ENCODE data around the gene PDCD4.

PDCD4 gene

DNA sequence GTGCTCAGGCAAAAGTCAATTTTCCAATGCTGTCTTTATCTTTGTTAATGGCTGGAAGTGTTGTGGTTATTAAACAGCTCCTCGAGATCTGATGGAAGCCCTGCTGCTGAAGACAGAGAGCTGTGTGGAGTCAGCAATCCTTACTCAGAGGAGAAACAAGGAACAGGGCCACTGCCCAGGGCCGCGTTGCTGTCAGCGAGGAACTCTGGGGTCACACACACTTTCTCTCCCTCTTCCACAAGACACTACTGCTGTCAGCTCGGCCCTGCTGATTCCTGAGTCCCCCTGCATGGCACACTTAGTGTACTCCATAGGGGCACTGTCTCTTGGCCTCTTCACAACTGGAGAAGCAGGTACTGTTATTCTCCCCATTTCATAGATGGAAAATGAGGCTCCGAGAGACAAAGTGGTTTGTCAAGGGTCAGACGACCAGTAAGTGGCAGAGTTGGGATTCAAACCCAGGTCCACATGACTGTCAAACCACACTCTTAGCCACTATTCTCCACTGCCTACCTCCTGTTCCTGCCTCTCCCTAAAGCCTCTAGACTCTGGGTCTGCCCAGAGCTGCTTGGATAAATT is 29.3 kb upstream of the PDCD4 start:
- no peak for DNase-seq

DNA sequence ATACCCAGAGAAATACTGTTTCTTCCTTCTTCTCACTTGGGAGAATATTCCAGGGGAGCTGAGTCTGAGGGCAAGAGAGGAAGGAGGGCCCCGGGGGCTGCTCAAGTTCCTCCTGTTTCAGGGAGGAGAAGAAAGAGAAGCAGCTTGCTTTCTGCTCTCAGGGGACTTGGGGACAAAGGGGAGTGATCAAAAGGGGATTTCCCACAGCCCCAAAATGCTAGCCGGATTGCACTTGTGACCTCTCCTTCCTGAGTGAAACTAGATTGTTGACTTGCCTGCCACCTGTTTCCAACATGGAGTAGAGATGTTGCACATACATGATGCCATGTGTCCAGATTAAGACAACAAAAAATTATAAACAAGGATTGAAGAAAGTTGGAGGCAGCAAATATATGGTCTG is 28.7 kb upstream of the PDCD4 start:
- peak; percentile 58 for DNase-seq

GRCh38 chr10:110843796-110844616 is 27.7 kb upstream of the PDCD4 start:
- no peak for DNase-seq

GRCh38 chr10:110844617-110844881 is 27.2 kb upstream of the PDCD4 start:
- no peak for DNase-seq

- no peak for DNase-seq
These were observed 26.5 kb upstream of the PDCD4 start for GRCh38 chr10:110845192-110845755.

- DNase-seq = no peak
These were observed 25.7 kb upstream of the PDCD4 start for GRCh38 chr10:110845756-110846620.

DNA sequence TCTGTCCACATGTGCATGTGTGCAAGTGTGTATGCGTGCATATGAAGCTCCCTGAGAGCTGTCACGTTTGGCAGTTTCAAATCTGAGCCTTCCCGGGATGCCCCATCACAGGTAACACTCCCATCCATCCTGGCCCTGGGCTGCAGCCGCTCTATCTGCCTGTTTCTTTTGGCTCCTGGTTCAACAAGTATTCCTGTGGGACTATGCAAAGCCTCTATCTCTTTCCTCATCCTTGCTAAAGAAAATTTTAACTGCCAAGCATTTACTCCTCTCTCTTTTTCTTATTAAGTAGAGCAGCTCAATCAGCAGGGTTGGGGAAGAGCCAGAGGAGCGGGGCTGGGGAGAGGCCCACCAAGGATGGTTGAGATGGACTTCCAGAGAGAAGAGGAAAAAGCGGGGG is 24.4 kb upstream of the PDCD4 start:
- DNase-seq = no peak

DNA sequence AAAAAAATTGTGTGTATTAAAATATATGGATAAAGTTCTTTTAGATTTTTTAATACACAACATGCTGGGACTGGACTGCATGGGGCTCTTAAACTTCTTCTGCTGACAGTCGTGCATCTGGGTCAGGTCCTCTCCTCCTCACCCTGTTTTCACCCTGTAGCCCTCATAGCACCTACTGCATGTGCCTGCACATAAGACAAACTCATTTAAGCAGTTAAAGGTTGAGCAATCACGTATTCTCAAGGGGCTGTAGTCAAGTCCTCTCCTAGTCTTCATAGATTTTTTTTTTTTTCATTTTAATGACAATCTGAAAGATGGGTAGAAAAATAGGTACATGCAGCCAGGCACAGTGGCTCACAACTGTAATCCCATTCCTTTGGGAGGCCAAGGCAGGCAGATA is 23.6 kb upstream of the PDCD4 start:
- no peak for DNase-seq

DNA sequence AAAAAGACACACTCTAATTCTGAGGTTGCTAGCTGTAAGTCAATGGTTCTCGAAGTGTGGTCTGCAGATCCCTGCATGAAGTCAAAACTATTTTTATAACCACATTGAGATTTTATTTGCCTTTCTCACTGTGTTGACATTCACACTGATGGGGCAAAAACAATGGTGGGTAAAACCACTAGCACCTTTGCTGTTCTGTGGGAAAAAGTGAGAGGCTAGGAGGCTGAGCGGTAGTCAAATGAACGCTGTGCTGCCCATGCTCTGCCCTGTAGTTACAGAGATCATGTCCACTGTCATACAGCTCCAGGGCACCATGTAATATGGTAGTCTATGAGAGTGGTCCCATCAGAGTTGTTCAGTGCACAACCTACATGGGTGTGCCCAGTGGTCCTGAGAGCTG is 21.6 kb upstream of the PDCD4 start:
- DNase-seq = no peak

GRCh38 chr10:110851020-110851612 is 20.6 kb upstream of the PDCD4 start:
- DNase-seq = no peak

DNA sequence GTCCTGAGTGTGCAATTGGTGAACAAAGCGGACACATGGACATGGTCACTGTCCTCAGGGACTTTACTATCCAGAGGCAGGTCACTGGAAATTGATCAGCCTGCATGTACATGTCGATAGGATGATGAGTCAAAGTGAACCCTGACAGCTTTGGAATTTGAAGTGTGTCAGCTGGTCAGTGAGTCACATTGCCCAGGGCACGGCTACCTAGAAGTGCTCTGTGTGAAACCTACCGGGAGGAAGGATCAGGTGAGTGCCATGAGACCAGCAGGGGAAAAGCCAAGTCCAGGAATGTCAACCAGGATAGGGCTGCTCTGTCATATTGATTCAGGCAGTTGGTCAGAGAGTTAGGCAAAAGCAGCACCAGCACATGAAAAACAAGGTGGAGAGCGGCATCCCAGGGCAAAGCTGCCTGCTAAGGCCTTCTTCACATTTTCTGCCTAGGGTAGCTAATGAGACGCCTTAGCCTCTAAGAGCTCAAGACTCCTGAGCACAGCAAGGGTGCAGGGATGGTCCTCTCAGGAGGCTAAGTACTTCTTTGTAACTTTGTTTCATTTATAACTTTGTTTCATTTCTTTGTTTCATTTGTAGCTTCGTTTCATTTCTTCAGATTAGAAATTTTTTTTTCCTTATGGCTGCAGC is 19.4 kb upstream of the PDCD4 start:
- DNase-seq = no peak

DNA sequence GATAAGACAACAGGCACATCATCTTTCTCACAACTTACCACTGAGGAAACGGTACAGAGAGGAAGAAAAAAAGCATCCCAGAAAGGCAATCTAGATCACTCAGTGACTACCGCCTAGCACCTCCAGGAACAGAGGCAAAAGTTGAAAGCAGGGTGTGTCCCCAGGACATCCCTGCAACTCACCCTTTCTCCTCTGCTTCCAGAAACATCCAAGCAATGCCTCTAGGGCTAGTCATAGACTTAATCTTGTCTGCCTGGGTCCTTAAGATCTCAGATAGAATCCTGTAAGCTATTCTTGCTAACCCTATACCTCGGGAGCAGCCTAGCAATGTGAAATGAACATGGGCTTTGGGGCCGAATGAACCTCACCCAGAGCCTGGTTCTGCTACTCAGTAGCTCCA is 18.8 kb upstream of the PDCD4 start:
- DNase-seq = no peak

DNA sequence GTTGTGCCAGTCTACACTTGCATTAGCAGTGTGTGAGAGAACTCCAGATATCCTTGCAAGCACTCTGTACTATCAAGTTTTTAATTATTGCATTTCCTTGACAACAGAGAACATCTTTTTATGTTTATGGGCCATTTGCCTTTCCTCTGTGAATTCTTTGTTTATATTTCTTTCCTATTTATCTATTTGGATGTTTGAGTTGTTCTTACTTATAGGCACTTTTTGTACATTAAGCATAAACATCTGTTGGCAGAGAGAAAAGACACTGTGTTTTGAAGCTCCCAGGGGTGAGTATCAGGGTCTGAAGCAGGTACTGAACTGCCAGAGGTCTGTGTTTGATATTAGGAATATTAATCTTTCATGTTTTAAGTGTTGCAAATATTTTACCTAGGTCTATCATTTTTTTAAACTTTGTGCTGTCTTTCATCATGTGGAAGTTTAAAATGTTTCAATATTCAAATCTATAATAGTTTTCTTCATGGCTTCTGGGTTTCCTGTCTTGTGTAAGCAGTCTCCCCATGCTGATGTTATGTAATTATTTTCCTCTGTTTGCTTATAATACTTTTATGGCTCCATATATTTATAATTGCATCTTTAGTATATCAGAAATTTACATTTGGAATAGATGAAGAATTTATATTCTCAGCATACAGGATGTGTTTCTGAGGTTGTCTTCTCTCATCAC is 17.7 kb upstream of the PDCD4 start:
- DNase-seq = no peak

DNA sequence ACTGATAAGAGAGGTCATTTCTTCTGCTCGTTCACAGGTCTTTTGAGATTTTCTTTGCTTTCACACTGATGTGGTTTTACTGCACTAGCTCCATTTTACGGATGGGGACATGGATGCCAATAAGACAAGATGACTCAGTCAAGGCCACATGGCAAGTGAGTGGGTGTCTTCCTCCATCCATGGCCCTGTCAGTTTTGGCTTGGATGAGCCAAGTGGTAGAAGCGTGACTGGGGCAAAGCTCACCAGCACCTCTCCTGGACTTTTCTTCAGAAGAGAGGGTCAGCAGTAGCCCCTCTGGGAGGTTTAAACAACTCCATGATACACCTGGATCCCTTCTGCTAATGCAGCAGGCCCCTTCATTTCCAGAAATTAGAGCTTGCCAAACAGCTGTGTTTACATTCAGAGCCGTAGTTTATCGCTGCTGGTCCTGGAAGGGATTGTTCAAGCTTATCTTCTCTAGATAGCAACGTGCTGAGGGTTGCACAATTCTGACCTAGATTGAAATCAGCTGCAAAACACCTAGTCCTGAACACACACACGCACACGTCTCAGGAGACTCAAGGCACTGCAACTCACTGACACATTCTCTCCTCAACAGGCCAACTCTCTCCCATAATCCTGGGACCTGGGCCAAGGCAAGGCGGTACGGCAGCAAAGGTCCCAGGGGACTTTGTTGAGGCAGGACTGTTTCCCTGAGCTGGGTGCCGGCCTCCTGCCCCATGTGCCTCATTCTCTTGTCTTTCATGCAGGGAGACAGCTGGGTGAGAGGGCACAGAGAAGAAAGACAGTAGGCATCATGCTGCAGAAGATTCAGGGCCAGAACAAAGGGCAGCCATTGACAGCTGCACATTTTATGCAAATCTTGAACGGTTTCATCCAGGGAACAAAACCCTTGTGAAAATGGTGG is 14.2 kb upstream of the PDCD4 start:
- peak; percentile 51 for DNase-seq

DNA sequence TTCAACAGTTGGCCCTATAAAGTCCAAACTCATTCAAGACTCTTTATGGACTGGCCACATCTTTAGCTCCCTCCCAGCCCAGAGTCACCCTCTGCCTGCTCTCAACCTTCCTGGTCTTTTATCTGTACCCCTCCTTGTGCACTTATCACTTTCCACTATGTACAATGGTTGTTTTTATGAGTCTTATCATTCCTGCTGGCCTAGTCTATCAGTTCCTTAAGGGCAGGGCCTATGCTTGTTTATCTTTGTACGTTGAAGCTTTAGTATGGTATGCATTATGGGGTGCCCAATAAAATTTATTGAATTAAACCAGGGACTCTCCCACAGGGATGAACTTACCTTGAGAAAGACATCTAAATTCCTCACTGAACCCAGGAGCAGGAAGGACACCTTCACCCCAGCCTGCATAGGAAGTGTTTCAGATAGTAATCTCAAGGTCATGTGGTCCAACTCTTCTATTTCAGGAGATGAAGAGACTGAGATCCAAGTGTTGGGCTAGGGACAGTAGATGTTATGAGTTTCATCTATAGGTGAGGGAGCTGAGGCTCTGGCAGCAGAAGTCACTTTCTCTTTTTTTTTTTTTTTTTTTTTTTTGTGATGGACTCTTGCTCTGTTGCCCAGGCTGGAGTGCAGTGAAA is 13.3 kb upstream of the PDCD4 start:
- no peak for DNase-seq

DNA sequence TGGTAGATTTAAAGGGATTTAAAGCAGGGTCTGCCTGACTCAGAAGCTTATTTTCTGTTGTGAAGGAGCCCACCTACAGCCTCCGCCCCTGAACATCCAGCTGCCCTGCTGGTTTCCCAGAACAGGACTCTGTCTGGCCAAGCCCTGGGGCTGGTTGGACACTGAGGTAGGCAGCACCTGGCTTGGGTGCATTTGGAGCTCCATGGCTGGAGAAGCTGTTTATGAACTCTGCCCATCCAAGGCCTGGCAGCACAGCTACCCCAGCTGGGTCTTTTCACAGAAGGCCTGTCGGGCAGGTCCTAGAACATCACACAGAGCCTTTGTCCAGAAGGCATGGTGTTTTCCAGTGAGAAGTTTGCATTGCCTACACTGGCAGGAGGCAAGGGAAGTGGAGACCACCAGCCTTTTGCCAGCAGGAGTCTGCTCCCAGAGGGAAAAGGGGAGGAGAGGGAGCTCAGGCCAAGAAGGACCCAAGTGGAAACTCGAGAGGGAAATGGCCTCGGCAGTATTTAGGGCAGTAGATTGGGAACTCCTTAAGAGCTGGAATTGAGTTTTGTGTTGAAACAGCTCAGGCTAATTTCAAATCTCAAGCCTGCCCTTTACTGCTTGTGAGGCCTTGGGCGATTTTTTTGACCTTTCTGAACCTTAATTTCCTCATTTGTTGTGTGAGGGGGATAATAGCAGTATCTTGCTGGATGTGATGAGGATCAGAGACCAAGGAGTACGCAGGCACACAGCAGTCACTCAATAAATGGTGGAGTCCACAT is 12.3 kb upstream of the PDCD4 start:
- DNase-seq = no peak

GRCh38 chr10:110859973-110860376 is 11.8 kb upstream of the PDCD4 start:
- no peak for DNase-seq

- DNase-seq = peak; percentile 79
These were observed 11.0 kb upstream of the PDCD4 start for GRCh38 chr10:110860576-110861241.

GRCh38 chr10:110861476-110861875 is 10.3 kb upstream of the PDCD4 start:
- DNase-seq = no peak

Measured in central memory CD4-positive, alpha-beta T cell (primary cell).